Uterus (tissue), 2 donors: ENCODE results near the gene SMARCD2.
"Not testable (repeated sequence)": the region's sequence is repeated elsewhere in the genome, so short reads cannot be mapped to it uniquely, and the experiment has no call there.

Experiments
- CTCF ChIP-seq, 4 experiments: fragments of 200-600 bp in 2 of 4; fragments of 450-650 bp in 2 of 4; sonication (generic) in 2 of 4; IDR thresholded peaks; one replicate each; pipeline ENCODE4 v1.5.1; 2016 to 2019; ENCODE audit warnings: antibody characterized with exemption in 4 of 4, mild to moderate bottlenecking in 2 of 4, moderate library complexity in 1 of 4
- POLR2A ChIP-seq, 2 donors: fragments of 450-650 bp; IDR thresholded peaks; one replicate each; pipeline ENCODE4 v1.6.1; 2016; ENCODE audit warnings: antibody characterized with exemption in 2 of 2, mild to moderate bottlenecking in 1 of 2, moderate library complexity in 1 of 2

GRCh38 chr17:63882626-63883126 is 40.2 kb upstream of the SMARCD2 start:
- TF ChIP-seq CTCF, POLR2A (IDR thresholded peaks at IDR 0.05): not testable (repeated sequence)
